Stimulated activated CD4-positive, alpha-beta T cell treated with anti-CD3 and anti-CD28 coated beads, Interleukin-1b, Interleukin-23, amount 100 ng/mL, for 4 hours (primary cell): Measurements from ENCODE around the gene ABHD12.

ENCODE experiments used
- DNase-seq, 2 donors: peaks; one replicate each; pipeline ENCODE4 v3.0.0-alpha.2; 2020; ENCODE audit warnings: low read depth in 2 of 2

Gene ABHD12

GRCh38 chr20:25290646-25291431 lies 99.8 kb downstream of the ABHD12 start:
- no peak for DNase-seq

GRCh38 chr20:25289886-25290597 lies 100.6 kb downstream of the ABHD12 start:
- no peak for DNase-seq

- no peak for DNase-seq
Measured at GRCh38 chr20:25288291-25289181, 102.1 kb downstream of the ABHD12 start.

- no peak for DNase-seq
Measured at GRCh38 chr20:25287631-25288290, 102.9 kb downstream of the ABHD12 start.

GRCh38 chr20:25286917-25287316 lies 103.7 kb downstream of the ABHD12 start:
- no peak for DNase-seq

- no peak for DNase-seq
Measured at GRCh38 chr20:25285856-25286798, 104.5 kb downstream of the ABHD12 start.

- no peak for DNase-seq
Measured at GRCh38 chr20:25285091-25285647, 105.5 kb downstream of the ABHD12 start.

- no peak for DNase-seq
Measured at GRCh38 chr20:25284131-25284601, 106.5 kb downstream of the ABHD12 start.

GRCh38 chr20:25283221-25283951 lies 107.2 kb downstream of the ABHD12 start:
- DNase-seq = no peak

GRCh38 chr20:25282796-25283195 lies 107.8 kb downstream of the ABHD12 start:
- DNase-seq = no peak

- DNase-seq = no peak
Measured at GRCh38 chr20:25282034-25282781, 108.4 kb downstream of the ABHD12 start.

GRCh38 chr20:25281541-25281991 lies 109.1 kb downstream of the ABHD12 start:
- DNase-seq = no peak

GRCh38 chr20:25280574-25281535 lies 109.8 kb downstream of the ABHD12 start:
- DNase-seq = no peak

GRCh38 chr20:25280051-25280573 lies 110.5 kb downstream of the ABHD12 start:
- DNase-seq = no peak

- no peak for DNase-seq
Measured at GRCh38 chr20:25279403-25279802, 111.2 kb downstream of the ABHD12 start.

- DNase-seq = no peak
Measured at GRCh38 chr20:25278636-25279361, 111.8 kb downstream of the ABHD12 start.
